Type B pancreatic cell (in vitro differentiated cells): Measurements from ENCODE around the gene NAPG. TPM values are rescaled to one million over a fixed set of nuclear protein-coding genes. Genes with fewer than 3 reads are reported as not detected.
A peak's percentile ranks its signal among the peaks of the same experiment; 100 is the strongest.

Source experiments
- DNase-seq: peaks from one replicate; pipeline ENCODE4 v3.0.0; 2021; ENCODE audit warnings: mixed read lengths; ENCODE audit not compliant: unreplicated experiment; ENCODE audit errors: extremely low spot score
- H3K27ac Mint-ChIP-seq: 2 replicates; pipeline ENCODE4 v1.8.0; 2021; ENCODE audit warnings: mild to moderate bottlenecking, mixed read lengths
- H3K27me3 Mint-ChIP-seq: 2 replicates; pipeline ENCODE4 v1.8.0; 2021; ENCODE audit warnings: mixed read lengths
- H3K36me3 Mint-ChIP-seq: 2 replicates; pipeline ENCODE4 v1.8.0; 2021; ENCODE audit warnings: mixed read lengths
- H3K4me1 Mint-ChIP-seq: one replicate; pipeline ENCODE4 v1.8.0; 2021; ENCODE audit warnings: mixed read lengths; ENCODE audit not compliant: unreplicated experiment
- H3K4me3 Mint-ChIP-seq: 2 replicates; pipeline ENCODE4 v1.8.0; 2021; ENCODE audit warnings: mild to moderate bottlenecking, mixed read lengths
- H3K9me3 Mint-ChIP-seq: 2 replicates; pipeline ENCODE4 v1.8.0; 2021; ENCODE audit warnings: mixed read lengths
- CTCF ChIP-seq: fragments of 200-600 bp; sonication (generic); conservative IDR thresholded peaks from 2 replicates; pipeline ENCODE4 v1.5.0; 2021; ENCODE audit warnings: antibody characterized with exemption, mild to moderate bottlenecking
- total RNA-seq: library from RNA; stranded (reverse); gene quantifications from 2 replicates; pipeline ENCODE4 v1.2.1, GENCODE V29; 2021; ENCODE audit warnings: low replicate concordance

NAPG gene
- total RNA-seq, 1 donor from 2014 or later = 22.7 TPM

GRCh38 chr18:10519999-10520935 lies 5.6 kb upstream of the NAPG start:
- Mint-ChIP-seq H3K4me3 (no peak overlapping the region), H3K36me3 (no peaks in the 10 kb centered on the region), H3K9me3 (peaks cover 7% of the 10 kb centered on the region), H3K27me3 (no peaks in the 10 kb centered on the region), H3K27ac (peak overlapping the region; percentile 12), H3K4me1 (peaks cover 31% of the 10 kb centered on the region)
- peak; percentile 83 for DNase-seq
- peak; percentile 93 for TF ChIP-seq CTCF

- Mint-ChIP-seq H3K4me3 (no peak overlapping the region), H3K9me3 (peaks cover 7% of the 10 kb centered on the region), H3K27me3 (no peaks in the 10 kb centered on the region), H3K27ac (no peak overlapping the region), H3K36me3 (no peaks in the 10 kb centered on the region), H3K4me1 (peaks cover 34% of the 10 kb centered on the region)
- TF ChIP-seq CTCF = no peak
- DNase-seq = no peak
These were observed 4.3 kb upstream of the NAPG start for GRCh38 chr18:10521566-10521965.

GRCh38 chr18:10522574-10522973 lies 3.3 kb upstream of the NAPG start:
- Mint-ChIP-seq H3K27me3 (no peaks in the 10 kb centered on the region), H3K27ac (no peak overlapping the region), H3K4me1 (peaks cover 40% of the 10 kb centered on the region), H3K9me3 (peaks cover 3% of the 10 kb centered on the region), H3K36me3 (no peaks in the 10 kb centered on the region), H3K4me3 (no peak overlapping the region)
- DNase-seq = no peak
- no peak for TF ChIP-seq CTCF

- Mint-ChIP-seq H3K27ac (no peak overlapping the region), H3K9me3 (no peaks in the 10 kb centered on the region), H3K27me3 (no peaks in the 10 kb centered on the region), H3K4me1 (peaks cover 42% of the 10 kb centered on the region), H3K36me3 (no peaks in the 10 kb centered on the region), H3K4me3 (no peak overlapping the region)
- no peak for DNase-seq
- TF ChIP-seq CTCF = no peak
These were observed 2.3 kb upstream of the NAPG start for GRCh38 chr18:10523544-10523943.

GRCh38 chr18:10524507-10525370 lies 1.1 kb upstream of the NAPG start:
- no peak for DNase-seq
- peak overlapping the region; percentile 97 for H3K27ac Mint-ChIP-seq
- peak overlapping the region; percentile 98 for H3K4me3 Mint-ChIP-seq
- no peak for TF ChIP-seq CTCF
- H3K36me3 Mint-ChIP-seq = no peaks in the 10 kb centered on the region
- peaks cover 40% of the 10 kb centered on the region for H3K4me1 Mint-ChIP-seq
- no peaks in the 10 kb centered on the region for H3K9me3 Mint-ChIP-seq
- H3K27me3 Mint-ChIP-seq = no peaks in the 10 kb centered on the region
